Bronchial epithelial cell (primary cell): ENCODE results near the gene MFAP3. TPM values are rescaled to one million over a fixed set of nuclear protein-coding genes. Genes with fewer than 3 reads are reported as not detected.

Source experiments
- DNase-seq: peaks from one replicate; pipeline ENCODE4 v3.0.0-alpha.2; 2010; ENCODE audit warnings: low read depth
- FAIRE-seq: peaks from 2 replicates; lab custom pipeline; 2011; peaks lifted over from hg19 to GRCh38; lab: Jason Lieb, UNC
- H3K27me3 ChIP-seq: 2 replicates; pipeline ENCODE4 v1.5.1; 2011; ENCODE audit warnings: low read length; ENCODE audit not compliant: control insufficient read depth, insufficient read depth
- H3K36me3 ChIP-seq: 2 replicates; pipeline ENCODE4 v1.5.1; 2011; ENCODE audit warnings: low read length; ENCODE audit not compliant: control insufficient read depth, insufficient read depth
- H3K4me3 ChIP-seq: 2 replicates; pipeline ENCODE4 v1.5.1; 2011; ENCODE audit warnings: mild to moderate bottlenecking, low read depth, low read length, control low read depth
- CTCF ChIP-seq: IDR thresholded peaks from 2 replicates; pipeline ENCODE4 v1.5.1; 2011; ENCODE audit warnings: mild to moderate bottlenecking, moderate library complexity, low read length, control low read depth, inconsistent platforms; ENCODE audit not compliant: insufficient read depth, severe bottlenecking
- total RNA-seq: library from RNA; depleted of rRNA; stranded (reverse); fragments of >200 nt; gene quantifications from 2 replicates; pipeline ENCODE4 v1.2.1, GENCODE V29; 2014

MFAP3 gene
- total RNA-seq, 1 donor from 2014 or later, result 57.1 TPM

- H3K4me3 ChIP-seq, result no peak overlapping the region
- FAIRE-seq (no peak), DNase-seq (no peak)
- H3K36me3 ChIP-seq, result no peaks in the 10 kb centered on the region
- no peak for TF ChIP-seq CTCF
- no peaks in the 10 kb centered on the region for H3K27me3 ChIP-seq
Observed at GRCh38 chr5:154092356-154093141, 53.8 kb downstream of the MFAP3 start.

- DNase-seq (no peak), FAIRE-seq (no peak)
- Histone ChIP-seq H3K36me3 (no peaks in the 10 kb centered on the region), H3K4me3 (no peak overlapping the region), H3K27me3 (no peaks in the 10 kb centered on the region)
- no peak for TF ChIP-seq CTCF
Observed at GRCh38 chr5:154093142-154093532, 54.4 kb downstream of the MFAP3 start.

GRCh38 chr5:154095904-154096303 lies 57.1 kb downstream of the MFAP3 start:
- no peaks in the 10 kb centered on the region for H3K36me3 ChIP-seq
- no peak for DNase-seq
- no peaks in the 10 kb centered on the region for H3K27me3 ChIP-seq
- peak; percentile 81 for FAIRE-seq
- no peak overlapping the region for H3K4me3 ChIP-seq
- TF ChIP-seq CTCF, result no peak

- H3K36me3 ChIP-seq, result no peaks in the 10 kb centered on the region
- no peaks in the 10 kb centered on the region for H3K27me3 ChIP-seq
- peak; percentile 36 for DNase-seq
- peak; percentile 7 for FAIRE-seq
- no peak overlapping the region for H3K4me3 ChIP-seq
- TF ChIP-seq CTCF, result no peak
Observed at GRCh38 chr5:154097031-154097430, 58.3 kb downstream of the MFAP3 start.

- DNase-seq (no peak), FAIRE-seq (no peak)
- no peak overlapping the region for H3K4me3 ChIP-seq
- H3K36me3 ChIP-seq, result no peaks in the 10 kb centered on the region
- no peak for TF ChIP-seq CTCF
- no peaks in the 10 kb centered on the region for H3K27me3 ChIP-seq
Observed at GRCh38 chr5:154098465-154098864, 59.7 kb downstream of the MFAP3 start.

- FAIRE-seq (no peak), DNase-seq (no peak)
- H3K4me3 ChIP-seq, result no peak overlapping the region
- TF ChIP-seq CTCF, result no peak
- no peaks in the 10 kb centered on the region for H3K36me3 ChIP-seq
- H3K27me3 ChIP-seq, result no peaks in the 10 kb centered on the region
Observed at GRCh38 chr5:154101184-154101583, 62.4 kb downstream of the MFAP3 start.
